ENCODE results near the gene GLT8D2.

The GLT8D2 gene

DNA sequence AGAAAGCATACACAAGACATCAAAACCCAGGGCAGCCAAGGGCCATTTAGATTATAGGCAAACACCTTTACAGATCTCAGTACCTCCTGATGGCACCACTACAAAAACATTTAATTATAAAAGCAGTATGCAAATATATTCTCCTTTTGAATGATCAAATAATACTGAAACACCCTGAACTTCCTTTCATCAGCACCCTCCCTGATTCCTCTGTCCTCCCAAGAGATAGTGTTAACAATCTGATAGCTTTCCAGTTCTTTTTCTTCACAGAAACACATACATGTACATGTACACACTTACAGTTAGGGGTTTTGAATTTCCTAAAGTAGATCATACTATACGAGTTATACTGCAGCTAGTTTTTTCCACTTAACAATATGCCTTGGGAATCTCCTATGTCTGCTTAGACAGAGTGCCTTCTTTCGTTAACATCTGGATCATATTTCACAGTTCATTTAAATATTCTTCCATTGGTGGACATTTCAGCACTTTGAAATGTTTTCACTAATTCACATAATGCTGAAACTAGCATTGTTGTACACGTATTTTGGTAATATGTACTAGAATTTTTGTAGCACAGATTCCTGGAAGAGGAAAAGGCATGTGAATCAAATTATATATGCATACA lies 49.1 kb downstream of the GLT8D2 start:
- no peak for TF ChIP-seq EZH2phosphoT487 (conservative IDR thresholded peaks at IDR 0.05; ENCODE audit: low read length)
- TF ChIP-seq, protein P1, sequence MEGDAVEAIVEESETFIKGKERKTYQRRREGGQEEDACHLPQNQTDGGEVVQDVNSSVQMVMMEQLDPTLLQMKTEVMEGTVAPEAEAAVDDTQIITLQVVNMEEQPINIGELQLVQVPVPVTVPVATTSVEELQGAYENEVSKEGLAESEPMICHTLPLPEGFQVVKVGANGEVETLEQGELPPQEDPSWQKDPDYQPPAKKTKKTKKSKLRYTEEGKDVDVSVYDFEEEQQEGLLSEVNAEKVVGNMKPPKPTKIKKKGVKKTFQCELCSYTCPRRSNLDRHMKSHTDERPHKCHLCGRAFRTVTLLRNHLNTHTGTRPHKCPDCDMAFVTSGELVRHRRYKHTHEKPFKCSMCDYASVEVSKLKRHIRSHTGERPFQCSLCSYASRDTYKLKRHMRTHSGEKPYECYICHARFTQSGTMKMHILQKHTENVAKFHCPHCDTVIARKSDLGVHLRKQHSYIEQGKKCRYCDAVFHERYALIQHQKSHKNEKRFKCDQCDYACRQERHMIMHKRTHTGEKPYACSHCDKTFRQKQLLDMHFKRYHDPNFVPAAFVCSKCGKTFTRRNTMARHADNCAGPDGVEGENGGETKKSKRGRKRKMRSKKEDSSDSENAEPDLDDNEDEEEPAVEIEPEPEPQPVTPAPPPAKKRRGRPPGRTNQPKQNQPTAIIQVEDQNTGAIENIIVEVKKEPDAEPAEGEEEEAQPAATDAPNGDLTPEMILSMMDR (IDR thresholded peaks at IDR 0.05; ENCODE audit: insufficient read depth, low read length, poor library complexity, severe bottlenecking) = no peak
- Histone ChIP-seq H3K4me2 (ENCODE audit: low read depth, low read length, poor library complexity, severe bottlenecking) (no peak overlapping the region), H3K27me3 (ENCODE audit: low read length) (no peaks in the 10 kb centered on the region), H3F3A (ENCODE audit: insufficient read depth) (no peaks in the 10 kb centered on the region), H3K9ac (ENCODE audit: low read length) (no peak overlapping the region), H3K9me3 (ENCODE audit: insufficient read depth, low read length) (no peaks in the 10 kb centered on the region), H3K4me3 (ENCODE audit: insufficient read depth, low read length, poor library complexity, severe bottlenecking) (no peak overlapping the region), H3K9me2 (replicated peaks; ENCODE audit: insufficient read depth, low read length) (no peaks in the 10 kb centered on the region), H4K20me1 (ENCODE audit: low read depth, low read length) (no peaks in the 10 kb centered on the region), H3K27ac (ENCODE audit: low read depth, low read length) (no peak overlapping the region), H3K36me3 (ENCODE audit: low read length) (no peaks in the 10 kb centered on the region), H2AFZ (ENCODE audit: low read depth, low read length, severe bottlenecking) (no peak overlapping the region), H3K79me2 (ENCODE audit: insufficient read depth, low read length) (no peaks in the 10 kb centered on the region)

DNA sequence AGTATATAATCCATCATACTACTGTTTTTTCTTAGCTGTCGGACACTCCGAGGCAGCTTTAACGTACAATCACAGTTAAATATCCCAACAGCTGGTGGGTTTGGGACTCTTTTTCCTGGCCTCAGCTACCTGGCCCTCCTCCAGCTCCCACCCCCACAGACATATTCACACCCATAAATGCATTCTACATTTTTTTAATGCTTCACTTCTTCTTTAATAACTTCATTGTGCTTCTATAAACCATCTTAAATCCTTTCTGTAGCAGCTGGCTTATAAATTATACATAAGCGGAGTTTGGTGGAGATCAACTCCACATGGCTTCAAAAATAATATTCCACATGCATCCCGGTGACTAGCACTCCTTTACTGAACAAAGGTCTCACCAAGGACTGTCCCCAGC lies 51.0 kb downstream of the GLT8D2 start:
- no peak overlapping the region for H2AFZ ChIP-seq (ENCODE audit: low read depth, low read length, severe bottlenecking)
- no peaks in the 10 kb centered on the region for H3K36me3 ChIP-seq (ENCODE audit: low read length)
- H3K9me2 ChIP-seq (replicated peaks; ENCODE audit: insufficient read depth, low read length) = no peaks in the 10 kb centered on the region
- no peak for TF ChIP-seq EZH2phosphoT487 (conservative IDR thresholded peaks at IDR 0.05; ENCODE audit: low read length)
- TF ChIP-seq, protein P1 (IDR thresholded peaks at IDR 0.05; ENCODE audit: insufficient read depth, low read length, poor library complexity, severe bottlenecking) = no peak
- no peaks in the 10 kb centered on the region for H3F3A ChIP-seq (ENCODE audit: insufficient read depth)
- H3K9ac ChIP-seq (ENCODE audit: low read length) = no peak overlapping the region
- no peaks in the 10 kb centered on the region for H3K79me2 ChIP-seq (ENCODE audit: insufficient read depth, low read length)
- no peak overlapping the region for H3K27ac ChIP-seq (ENCODE audit: low read depth, low read length)
- no peak overlapping the region for H3K4me3 ChIP-seq (ENCODE audit: insufficient read depth, low read length, poor library complexity, severe bottlenecking)
- H4K20me1 ChIP-seq (ENCODE audit: low read depth, low read length) = no peaks in the 10 kb centered on the region
- no peaks in the 10 kb centered on the region for H3K9me3 ChIP-seq (ENCODE audit: insufficient read depth, low read length)
- no peaks in the 10 kb centered on the region for H3K27me3 ChIP-seq (ENCODE audit: low read length)
- H3K4me2 ChIP-seq (ENCODE audit: low read depth, low read length, poor library complexity, severe bottlenecking) = no peak overlapping the region

DNA sequence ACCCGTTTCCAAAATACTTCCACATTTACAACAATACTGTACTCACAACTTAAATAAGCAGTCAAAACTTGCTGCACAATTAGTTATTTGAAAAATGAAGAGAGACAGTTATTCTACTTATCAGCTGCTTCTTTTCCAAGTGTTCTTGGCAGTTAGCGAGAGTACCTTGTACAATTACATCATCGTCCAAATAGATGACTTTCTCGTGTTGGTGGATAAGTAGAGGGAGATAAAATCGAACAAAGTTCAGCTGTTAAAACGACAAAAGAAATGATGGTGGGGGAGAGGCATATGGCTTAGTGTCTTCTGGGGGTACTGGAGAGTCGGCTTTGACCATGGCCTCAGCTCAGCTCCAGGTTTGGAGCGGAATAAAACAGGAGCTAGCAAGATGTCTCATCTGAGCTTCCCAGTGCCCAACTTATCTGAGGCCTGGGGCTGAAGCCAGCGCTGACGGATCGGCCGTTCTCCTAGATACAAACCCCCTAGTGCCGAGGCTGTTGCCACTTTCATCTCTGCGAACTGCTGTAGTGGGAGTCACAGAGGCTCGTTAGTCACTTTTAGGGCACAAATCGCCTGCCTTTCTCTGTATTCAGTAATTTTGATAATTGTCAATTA lies 52.6 kb downstream of the GLT8D2 start:
- H3F3A ChIP-seq (ENCODE audit: insufficient read depth) = no peaks in the 10 kb centered on the region
- H3K36me3 ChIP-seq (ENCODE audit: low read length) = no peaks in the 10 kb centered on the region
- H2AFZ ChIP-seq (ENCODE audit: low read depth, low read length, severe bottlenecking) = no peak overlapping the region
- H3K9ac ChIP-seq (ENCODE audit: low read length) = no peak overlapping the region
- no peaks in the 10 kb centered on the region for H3K9me2 ChIP-seq (replicated peaks; ENCODE audit: insufficient read depth, low read length)
- no peaks in the 10 kb centered on the region for H3K79me2 ChIP-seq (ENCODE audit: insufficient read depth, low read length)
- TF ChIP-seq EZH2phosphoT487 (conservative IDR thresholded peaks at IDR 0.05; ENCODE audit: low read length) = no peak
- TF ChIP-seq, protein P1 (IDR thresholded peaks at IDR 0.05; ENCODE audit: insufficient read depth, low read length, poor library complexity, severe bottlenecking) = no peak
- no peak overlapping the region for H3K27ac ChIP-seq (ENCODE audit: low read depth, low read length)
- H4K20me1 ChIP-seq (ENCODE audit: low read depth, low read length) = no peaks in the 10 kb centered on the region
- H3K9me3 ChIP-seq (ENCODE audit: insufficient read depth, low read length) = no peaks in the 10 kb centered on the region
- no peak overlapping the region for H3K4me3 ChIP-seq (ENCODE audit: insufficient read depth, low read length, poor library complexity, severe bottlenecking)
- H3K4me2 ChIP-seq (ENCODE audit: low read depth, low read length, poor library complexity, severe bottlenecking) = no peak overlapping the region
- H3K27me3 ChIP-seq (ENCODE audit: low read length) = no peaks in the 10 kb centered on the region
